Measurements from ENCODE around the gene DNAH2. TPM values are rescaled to one million over a fixed set of nuclear protein-coding genes. Genes with fewer than 3 reads are reported as not detected.

DNAH2 gene
- total and polyA plus RNA-seq, 2 donors (not counting 3 experiments of a cell fraction or from before 2014, with no cell fraction given) = 0.10 to 0.11 TPM

GRCh38 chr17:7794075-7794663 is 76.6 kb downstream of the DNAH2 start:
- intact Hi-C loops (cut with micrococcal nuclease) = no loop called here

GRCh38 chr17:7797976-7798375 is 80.4 kb downstream of the DNAH2 start:
- intact Hi-C loops (cut with micrococcal nuclease) = no loop called here
- TF ChIP-seq POLR2A (IDR thresholded peaks at IDR 0.05; ENCODE audit: low read depth, low read length) = no peak
- no peak for TF ChIP-seq POLR2AphosphoS5 (IDR thresholded peaks at IDR 0.05; ENCODE audit: insufficient read depth, low read depth, low read length)
- no peak for TF ChIP-seq MAX (IDR thresholded peaks at IDR 0.05; ENCODE audit: insufficient read depth, insufficient read length)
- no peak for TF ChIP-seq EZH2 (IDR thresholded peaks at IDR 0.05; ENCODE audit: borderline replicate concordance, low read depth, low read length, severe bottlenecking)
- no peak for TF ChIP-seq MYC (IDR thresholded peaks at IDR 0.05; ENCODE audit: low read depth, low read length)
- no peak for TF ChIP-seq FOS (IDR thresholded peaks at IDR 0.05; ENCODE audit: borderline replicate concordance, insufficient read depth, low read length)
- no peak for TF ChIP-seq CTCF (IDR thresholded peaks at IDR 0.05; ENCODE audit: extremely low read depth in 1 of 2, insufficient read depth in 1 of 2, low read depth in 1 of 2, low read length in 2 of 2)
- TF ChIP-seq GATA2 (IDR thresholded peaks at IDR 0.05; ENCODE audit: insufficient read depth, insufficient read length, low read depth, low read length) = no peak
- no peak for TF ChIP-seq JUN (IDR thresholded peaks at IDR 0.05; ENCODE audit: borderline replicate concordance, insufficient read depth, insufficient read length, low read depth)

More at GRCh38 chr17:7794075-7794663, 76.6 kb downstream of the DNAH2 start:
- Histone ChIP-seq H3K27ac (ENCODE audit: insufficient read depth, low read depth, low read length) (no peak overlapping the region), H3K79me2 (ENCODE audit: control insufficient read depth, insufficient read depth, low read length) (no peaks in the 10 kb centered on the region), H3K9me1 (replicated peaks; ENCODE audit: control insufficient read depth, extremely low read depth, insufficient read depth, low read length) (no peaks in the 10 kb centered on the region), H2AFZ (ENCODE audit: low read depth, low read length) (no peak overlapping the region), H3K4me2 (ENCODE audit: insufficient read depth, low read length) (no peak overlapping the region), H3K4me1 (ENCODE audit: control insufficient read depth, extremely low read depth, insufficient read depth, low read length) (no peaks in the 10 kb centered on the region), H3K4me3 (replicated peaks in 1 of 3; ENCODE audit: insufficient read depth in 1 of 3, low read depth in 1 of 3, low read length in 3 of 3) (no peak overlapping the region), H3K9ac (replicated peaks; ENCODE audit: extremely low read depth, insufficient read depth, low read length) (no peak overlapping the region), H3K36me3 (ENCODE audit: control insufficient read depth in 2 of 2, extremely low read depth in 1 of 2, insufficient read depth in 2 of 2, low read length in 2 of 2) (no peaks in the 10 kb centered on the region), H4K20me1 (replicated peaks; ENCODE audit: control insufficient read depth, extremely low read depth, insufficient read depth, low read length) (no peaks in the 10 kb centered on the region), H3K9me3 (replicated peaks; ENCODE audit: control insufficient read depth, insufficient read depth, low read length) (no peaks in the 10 kb centered on the region), H3K27me3 (ENCODE audit: control insufficient read depth in 2 of 2, insufficient read depth in 2 of 2, low read length in 2 of 2) (peaks cover 0 to 2% of the 10 kb centered on the region in 2 experiments)
- FAIRE-seq (no peak), DNase-seq (ENCODE audit: low read depth, low spot score) (no peak)
- POLR2A ChIA-PET = no interaction called here
- TF ChIP-seq CTCF (IDR thresholded peaks at IDR 0.05; ENCODE audit: extremely low read depth in 1 of 2, insufficient read depth in 1 of 2, low read depth in 1 of 2, low read length in 2 of 2) (no peak), GATA2 (IDR thresholded peaks at IDR 0.05; ENCODE audit: insufficient read depth, insufficient read length, low read depth, low read length) (no peak)
- dilution Hi-C loops (cut with MboI; ENCODE audit: extremely low pct_ligation_motif_present, low sequenced_read_pairs) = no loop called here
- no TSS peak for BruUV-seq (replicated peaks)
- CTCF ChIA-PET = interaction anchor here (1.3 kb wide), 1 partner anchor 12 kb away, joined by 3 read pairs; no protein-coding TSS in a partner anchor

More at GRCh38 chr17:7797976-7798375, 80.4 kb downstream of the DNAH2 start:
- Histone ChIP-seq H3K9me1 (replicated peaks; ENCODE audit: control insufficient read depth, extremely low read depth, insufficient read depth, low read length) (no peaks in the 10 kb centered on the region), H2AFZ (ENCODE audit: low read depth, low read length) (no peak overlapping the region), H3K36me3 (ENCODE audit: control insufficient read depth in 2 of 2, extremely low read depth in 1 of 2, insufficient read depth in 2 of 2, low read length in 2 of 2) (no peaks in the 10 kb centered on the region), H3K4me3 (replicated peaks in 1 of 3; ENCODE audit: insufficient read depth in 1 of 3, low read depth in 1 of 3, low read length in 3 of 3) (no peak overlapping the region), H3K79me2 (ENCODE audit: control insufficient read depth, insufficient read depth, low read length) (no peaks in the 10 kb centered on the region), H3K27ac (ENCODE audit: insufficient read depth, low read depth, low read length) (no peak overlapping the region), H3K4me1 (ENCODE audit: control insufficient read depth, extremely low read depth, insufficient read depth, low read length) (no peaks in the 10 kb centered on the region), H3K9ac (replicated peaks; ENCODE audit: extremely low read depth, insufficient read depth, low read length) (no peak overlapping the region), H3K9me3 (replicated peaks; ENCODE audit: control insufficient read depth, insufficient read depth, low read length) (no peaks in the 10 kb centered on the region), H3K27me3 (ENCODE audit: control insufficient read depth in 2 of 2, insufficient read depth in 2 of 2, low read length in 2 of 2) (no peaks in the 10 kb centered on the region), H4K20me1 (replicated peaks; ENCODE audit: control insufficient read depth, extremely low read depth, insufficient read depth, low read length) (no peaks in the 10 kb centered on the region), H3K4me2 (ENCODE audit: insufficient read depth, low read length) (no peak overlapping the region)
- no TSS peak for BruUV-seq (replicated peaks)
- no peak for DNase-seq (ENCODE audit: low read depth, low spot score)
- dilution Hi-C loops (cut with MboI; ENCODE audit: extremely low pct_ligation_motif_present, low sequenced_read_pairs) = no loop called here
- no peak for FAIRE-seq
- ChIA-PET POLR2A (no interaction called here), CTCF (no interaction called here)
